ENCODE measurements around the gene THSD4.

THSD4 gene

DNA sequence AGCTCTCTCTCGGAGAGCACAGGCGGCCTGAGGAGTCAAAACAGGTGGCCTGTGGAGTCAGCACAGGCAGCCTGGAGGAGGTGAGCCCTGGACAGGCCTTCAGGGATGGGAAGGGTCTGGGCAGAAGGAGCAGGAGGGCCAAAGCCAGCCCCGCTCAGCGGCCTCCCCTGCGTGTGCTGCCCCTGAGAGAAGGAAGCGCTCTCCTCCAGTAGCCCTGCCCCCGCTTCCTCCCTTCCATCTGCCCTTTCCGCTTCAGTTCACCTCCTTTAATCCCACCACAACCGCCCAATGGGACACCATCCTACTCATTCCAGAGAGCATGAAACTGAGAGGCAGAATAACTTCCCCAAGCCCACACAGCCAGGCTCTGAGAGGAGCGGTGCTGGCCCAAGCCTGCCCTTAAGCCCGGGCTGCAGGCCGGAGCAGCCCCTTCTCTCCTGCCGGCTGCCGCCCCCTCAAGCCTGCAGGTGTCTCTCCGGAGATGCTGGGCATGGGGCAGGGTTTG lies 691.9 kb downstream of the THSD4 start:
- no peak for DNase-seq

DNA sequence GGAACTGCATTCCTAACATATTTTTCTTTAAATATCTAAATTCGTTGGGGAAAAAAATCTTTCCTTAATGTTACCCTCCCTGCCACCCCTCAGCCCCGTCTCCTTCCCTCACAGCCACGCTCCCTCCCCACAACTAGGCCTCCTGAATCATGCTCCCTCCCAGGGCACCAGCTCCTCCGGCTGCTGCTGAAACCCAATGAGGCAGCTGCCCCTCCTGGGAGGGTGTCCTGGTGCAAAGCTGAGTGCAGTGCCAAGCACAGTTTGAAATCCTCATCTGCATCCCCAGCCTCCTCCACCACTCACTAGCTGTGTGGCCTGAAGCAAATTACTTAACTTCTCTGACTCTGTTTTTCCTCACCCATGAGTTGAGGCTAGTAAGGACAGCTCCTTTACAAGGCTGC lies 692.4 kb downstream of the THSD4 start:
- no peak for DNase-seq

GRCh38 chr15:71808311-71809020 lies 693.2 kb downstream of the THSD4 start:
- DNase-seq, result no peak

DNA sequence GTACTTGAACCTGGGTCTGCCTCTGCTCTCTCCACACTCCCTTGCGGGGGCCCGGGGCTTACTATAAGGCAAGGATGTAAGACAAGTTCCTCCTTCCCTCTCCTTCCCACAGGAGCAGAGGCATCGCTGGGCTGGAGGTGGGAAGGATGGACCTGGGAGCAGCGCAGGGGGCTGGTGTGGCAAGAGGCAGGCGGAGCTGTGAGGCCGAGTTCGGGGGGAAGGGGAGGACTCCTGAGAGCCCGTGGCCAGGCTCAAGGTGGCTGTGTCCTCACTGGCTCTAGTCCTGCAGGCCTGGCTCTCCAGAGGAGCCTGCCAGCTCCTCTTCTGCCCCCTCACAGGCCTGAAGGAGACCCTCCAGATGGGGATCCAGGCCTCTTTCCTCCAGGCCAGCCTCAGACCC lies 694.1 kb downstream of the THSD4 start:
- no peak for DNase-seq

DNA sequence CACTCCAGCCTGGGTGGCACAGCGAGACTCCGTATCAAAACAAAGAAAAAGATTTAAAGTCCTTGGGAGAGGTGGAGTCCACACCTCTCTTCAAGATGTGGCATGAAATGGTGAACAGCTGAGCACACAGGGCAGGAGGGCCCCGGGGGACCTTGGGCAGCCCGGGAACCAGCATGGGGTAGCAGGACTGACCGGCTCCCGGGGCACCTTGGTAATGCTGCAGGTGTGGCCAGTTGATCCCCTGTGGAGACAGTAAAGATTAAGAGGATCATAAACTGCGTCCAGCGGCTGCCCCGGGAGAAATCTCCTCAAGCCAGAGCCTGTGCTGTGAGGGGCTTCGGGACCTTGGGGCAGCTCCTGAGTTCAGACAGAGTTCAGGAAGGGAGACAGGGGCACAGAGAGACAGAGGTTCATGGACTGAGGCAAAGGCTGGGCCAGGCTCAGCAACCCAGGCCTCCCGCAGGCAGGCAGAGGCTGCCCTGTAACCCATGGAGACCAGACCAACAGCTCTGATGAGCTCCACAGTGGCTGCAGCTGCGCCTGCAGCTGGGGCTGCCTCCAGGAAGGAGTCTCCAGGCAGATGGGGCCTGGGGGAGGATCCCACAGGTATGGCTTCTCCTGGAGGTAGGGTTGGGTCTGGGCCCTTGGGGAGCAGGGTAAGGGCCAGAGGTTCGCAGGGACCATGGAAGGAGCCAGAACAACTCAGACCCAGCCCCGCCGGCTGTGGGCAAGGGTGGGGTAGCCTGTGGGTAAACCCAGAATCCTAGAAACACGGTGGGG lies 695.2 kb downstream of the THSD4 start, which contains the start of gene NR2E3:
TSS of gene NR2E3 (plus strand) at position 299 of the 780 bp plus-strand sequence. CDS start at position 489, 190 bp downstream.
- DNase-seq, result no peak

DNA sequence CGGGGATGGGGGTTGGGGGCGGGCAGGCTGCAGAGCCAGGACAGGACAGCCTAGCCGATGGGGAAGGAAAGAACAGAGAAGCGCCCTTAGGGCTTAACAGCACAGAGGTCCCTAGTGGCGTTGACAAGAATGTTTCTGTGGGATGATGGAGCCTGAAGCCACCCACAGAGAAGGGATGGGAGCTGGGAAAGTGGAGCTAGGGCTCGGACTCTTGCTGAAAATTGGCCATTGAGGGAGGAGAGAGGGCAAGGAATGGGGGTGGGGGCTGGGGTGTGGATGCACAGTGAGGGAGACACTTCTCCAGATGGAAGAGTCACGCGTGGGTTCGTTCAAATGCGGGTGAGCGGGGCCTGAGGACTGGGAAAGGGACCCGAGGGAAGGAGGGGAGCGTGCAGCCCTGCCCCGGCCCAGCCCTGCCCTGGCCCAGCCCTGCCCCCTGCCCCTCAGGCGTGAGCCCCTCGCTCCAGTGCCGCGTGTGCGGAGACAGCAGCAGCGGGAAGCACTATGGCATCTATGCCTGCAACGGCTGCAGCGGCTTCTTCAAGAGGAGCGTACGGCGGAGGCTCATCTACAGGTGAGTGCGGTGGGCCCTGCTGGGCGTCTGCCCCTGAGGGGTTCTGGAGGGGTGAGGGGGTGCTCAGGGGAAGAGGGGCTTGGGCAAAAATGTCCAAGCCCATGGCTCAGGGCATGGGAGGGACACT lies 695.9 kb downstream of the THSD4 start:
- DNase-seq, result no peak

- DNase-seq, result no peak
These were observed 696.8 kb downstream of the THSD4 start for GRCh38 chr15:71811752-71812735.

GRCh38 chr15:71812966-71813722 lies 697.9 kb downstream of the THSD4 start:
- DNase-seq, result no peak

DNA sequence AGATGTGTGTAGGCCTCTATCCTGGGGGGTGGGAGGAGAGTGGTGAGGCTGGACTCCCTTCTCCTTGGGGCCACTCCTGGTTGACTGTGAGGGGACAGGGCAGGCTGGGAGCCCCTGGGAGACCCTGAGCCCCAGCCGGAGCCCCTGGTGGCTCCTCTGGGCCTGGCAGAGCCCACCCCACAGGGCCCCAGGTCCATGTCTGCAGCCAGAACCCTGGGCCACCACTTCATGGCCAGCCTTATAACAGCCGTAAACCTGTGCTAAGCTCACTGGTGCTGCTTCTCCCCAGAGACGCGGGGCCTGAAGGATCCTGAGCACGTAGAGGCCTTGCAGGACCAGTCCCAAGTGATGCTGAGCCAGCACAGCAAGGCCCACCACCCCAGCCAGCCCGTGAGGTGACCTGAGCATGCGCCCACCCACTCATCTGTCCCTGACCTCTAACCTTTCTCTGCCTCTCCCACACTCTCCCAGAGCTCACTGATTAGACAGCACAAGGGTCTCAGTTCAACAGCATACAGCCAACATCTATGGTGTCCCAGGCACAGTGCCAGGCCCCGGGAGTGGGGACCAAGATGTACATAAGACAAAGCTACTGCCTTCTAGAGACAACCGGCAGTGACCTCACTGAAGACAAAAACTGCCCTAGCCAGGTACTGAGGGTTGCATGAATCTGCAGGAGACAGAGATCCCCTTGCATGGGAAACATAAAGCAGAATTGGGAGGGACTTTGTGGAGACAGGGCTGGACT lies 698.6 kb downstream of the THSD4 start:
- no peak for DNase-seq

DNA sequence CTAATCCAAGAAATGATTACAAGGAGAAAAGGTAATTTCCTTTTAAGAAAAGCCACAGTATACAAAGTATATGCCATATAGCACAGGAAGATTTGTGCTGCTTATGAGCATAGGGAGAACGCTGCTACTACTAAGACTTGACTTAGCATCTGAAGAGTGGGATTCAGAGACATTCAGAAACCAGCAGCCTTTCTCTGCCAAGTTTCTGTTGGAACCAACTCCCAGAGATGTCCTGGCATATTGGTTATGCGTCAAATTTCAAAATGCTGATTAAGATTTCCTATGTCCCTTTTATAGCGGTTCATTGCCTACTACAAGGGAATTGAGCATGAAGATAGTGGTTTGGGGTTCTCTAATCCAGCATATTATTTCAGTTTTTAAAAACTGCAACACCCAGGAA lies 700.0 kb downstream of the THSD4 start:
- DNase-seq, result no peak

DNA sequence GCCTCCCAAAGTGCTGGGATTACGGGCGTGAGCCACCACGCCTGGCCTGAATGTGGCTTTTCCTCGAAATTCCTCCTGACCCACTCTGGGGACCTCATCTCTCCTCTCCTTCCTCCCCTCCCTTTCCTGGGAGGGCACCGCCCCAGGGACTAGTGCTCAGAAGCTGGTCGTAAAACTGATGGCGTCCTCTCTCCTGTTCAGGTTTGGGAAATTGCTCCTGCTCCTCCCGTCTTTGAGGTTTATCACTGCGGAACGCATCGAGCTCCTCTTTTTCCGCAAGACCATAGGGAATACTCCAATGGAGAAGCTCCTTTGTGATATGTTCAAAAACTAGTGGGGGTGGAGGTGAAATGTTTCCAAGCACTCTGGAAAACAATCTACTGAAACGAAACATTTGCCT lies 702.1 kb downstream of the THSD4 start:
- no peak for DNase-seq

DNA sequence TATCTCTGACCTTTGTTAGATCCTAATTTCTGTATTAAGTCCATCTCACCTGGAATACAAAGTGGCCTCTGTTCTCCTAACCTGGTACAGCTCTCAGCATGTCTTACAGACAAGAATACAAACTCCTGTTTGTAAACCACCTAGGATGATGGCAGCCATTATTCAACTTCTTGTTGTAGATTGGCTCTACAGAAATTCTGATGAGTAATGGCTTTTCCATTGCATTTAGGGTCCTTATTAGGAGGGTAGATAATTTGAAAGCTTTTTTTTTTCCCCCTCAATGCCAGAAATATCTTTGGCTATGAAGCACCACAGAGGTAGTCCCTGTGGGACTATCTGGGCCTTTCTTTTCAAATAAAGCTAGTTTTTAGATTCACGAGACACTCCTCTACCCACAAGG lies 704.9 kb downstream of the THSD4 start:
- no peak for DNase-seq

- DNase-seq, result no peak
These were observed 706.4 kb downstream of the THSD4 start for GRCh38 chr15:71821547-71822129.

GRCh38 chr15:71822890-71823630 lies 707.8 kb downstream of the THSD4 start:
- no peak for DNase-seq

- no peak for DNase-seq
These were observed 708.5 kb downstream of the THSD4 start for GRCh38 chr15:71823801-71824200.

GRCh38 chr15:71825021-71825730 lies 709.9 kb downstream of the THSD4 start:
- no peak for DNase-seq

- DNase-seq, result no peak
These were observed 710.9 kb downstream of the THSD4 start for GRCh38 chr15:71826196-71826595.

DNA sequence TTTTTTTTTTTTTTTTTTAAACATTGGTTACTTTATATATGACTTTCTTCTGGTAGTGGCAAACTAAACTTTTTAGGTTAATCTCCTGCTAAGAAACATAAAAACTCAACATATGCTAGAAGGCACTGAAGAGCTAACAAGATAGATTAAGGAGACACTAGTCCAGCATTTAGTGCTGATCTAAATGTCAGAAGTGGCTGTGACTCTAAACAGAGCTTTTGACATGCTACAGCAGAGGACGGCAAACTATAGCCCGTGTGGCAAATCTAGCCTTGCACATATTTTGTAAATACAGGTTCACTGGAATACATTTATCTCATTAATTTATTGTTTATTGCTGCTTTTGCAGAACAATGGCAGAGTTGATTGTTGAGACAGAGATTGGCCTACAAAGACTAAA lies 715.7 kb downstream of the THSD4 start:
- no peak for DNase-seq

Measured in CD4-positive, alpha-beta T cell treated with Interleukin-12 subunit alpha and Interleukin-12 subunit beta, for 1 hour (primary cell).